HCT116 (cell line): ENCODE results near the gene SLC66A3. TPM values are rescaled to one million over a fixed set of nuclear protein-coding genes. Genes with fewer than 3 reads are reported as not detected.

Source experiments
- ATAC-seq: fragments of 200-7000 bp; cut with Tn5 transposase; 2 replicates; pipeline ENCODE4 v1.9.1; 2020; ENCODE audit warnings: mild to moderate bottlenecking, moderate library complexity
- BruUV-seq: library from RNA; stranded (reverse); fragments of 400-500 nt; replicated peaks from 2 replicates; lab custom pipeline; 2021; lab: Mats Ljungman, UMichigan
- CTCF ChIA-PET: fragments of 300-600 bp; sonication (Branson Sonifier 250); formaldehyde crosslinking; loops from one replicate; lab custom pipeline; 2021; ENCODE audit warnings: antibody characterized with exemption; lab: Charles Lee
- POLR2A ChIA-PET: fragments of 300-600, 350-600 bp; sonication (Branson Sonifier 250); formaldehyde crosslinking; loops from one replicate; lab custom pipeline; 2021; ENCODE audit warnings: antibody characterized with exemption; lab: Charles Lee
- RAD21 ChIA-PET, 2 experiments: fragments of 300-600 bp; sonication (Branson Sonifier 250); formaldehyde crosslinking; loops; one replicate each; lab custom pipeline; 2023; ENCODE audit warnings: low total read pairs in 2 of 2; ENCODE audit not compliant: uncharacterized antibody in 2 of 2, unreplicated experiment in 2 of 2, low non-redundant PET in 1 of 2; lab: Charles Lee
- DNase-seq: peaks from one replicate; pipeline ENCODE4 v3.0.0-alpha.2; 2010; ENCODE audit warnings: low read depth, low spot score
- H2AFZ ChIP-seq: fragments of 200-600 bp; shearing (Covaris generic), sonication (generic); 2 replicates; pipeline ENCODE4 v1.6.1; 2017; ENCODE audit warnings: low read depth, mixed run types, mixed read lengths, antibody characterized with exemption, low read length; ENCODE audit not compliant: poor library complexity, severe bottlenecking
- H3K27ac ChIP-seq: 2 replicates; pipeline ENCODE4 v1.5.1; 2012; ENCODE audit warnings: low read depth, low read length
- H3K27me3 ChIP-seq: fragments of 200-600 bp; sonication (generic); 2 replicates; pipeline ENCODE4 v1.6.1; 2016; ENCODE audit warnings: mixed run types, low read length, mixed read lengths; ENCODE audit not compliant: insufficient read depth
- H3K36me3 ChIP-seq, 2 experiments: fragments of 200-500 bp in 1 of 2; fragments of 200-600 bp in 1 of 2; sonication (Bioruptor generic) in 1 of 2; sonication (generic) in 1 of 2; 2 replicates each; pipeline versions ENCODE4 v1.5.1 to v1.6.1; 2014 to 2016; ENCODE audit warnings: low read length in 2 of 2, inconsistent platforms in 1 of 2, mixed read lengths in 1 of 2, mixed run types in 1 of 2; ENCODE audit not compliant: insufficient read depth in 2 of 2, control insufficient read depth in 1 of 2
- H3K4me1 ChIP-seq, 2 experiments: fragments of 200-600 bp in 1 of 2; sonication (generic) in 1 of 2; 2 replicates each; pipeline versions ENCODE4 v1.5.1 to v1.6.1; 2012 to 2017; ENCODE audit warnings: low read length in 2 of 2, inconsistent platforms in 1 of 2, mild to moderate bottlenecking in 1 of 2, mixed read lengths in 1 of 2, mixed run types in 1 of 2, moderate library complexity in 1 of 2; ENCODE audit not compliant: insufficient read depth in 2 of 2, control insufficient read depth in 1 of 2
- H3K4me2 ChIP-seq: fragments of 200-600 bp; sonication (generic); 2 replicates; pipeline ENCODE4 v1.6.1; 2017; ENCODE audit warnings: mixed run types, low read length, mixed read lengths
- H3K4me3 ChIP-seq, 2 experiments: fragments of 200-600 bp in 1 of 2; sonication (generic) in 1 of 2; replicated peaks in 1 of 2; 2 replicates each; pipeline ENCODE4 v1.5.1; 2011 to 2016; ENCODE audit warnings: low read length in 2 of 2, control low read depth in 1 of 2, low read depth in 1 of 2, mild to moderate bottlenecking in 1 of 2, mixed read lengths in 1 of 2, mixed run types in 1 of 2
- H3K79me2 ChIP-seq: fragments of 200-600 bp; sonication (generic); 2 replicates; pipeline ENCODE4 v1.6.1; 2017; ENCODE audit warnings: mild to moderate bottlenecking, mixed run types, low read length, moderate library complexity, mixed read lengths; ENCODE audit not compliant: insufficient read depth
- H3K9ac ChIP-seq: fragments of 200-600 bp; sonication (generic); 2 replicates; pipeline ENCODE4 v1.6.1; 2016; ENCODE audit warnings: low read length, mixed read lengths
- H3K9me2 ChIP-seq: fragments of 200-600 bp; sonication (generic), shearing (Covaris generic); 2 replicates; pipeline ENCODE4 v1.6.1; 2017; ENCODE audit warnings: mixed run types, mild to moderate bottlenecking, moderate library complexity; ENCODE audit not compliant: insufficient read depth
- H3K9me3 ChIP-seq, 2 experiments: fragments of 200-500 bp in 1 of 2; fragments of 200-600 bp in 1 of 2; sonication (Bioruptor generic) in 1 of 2; sonication (generic) in 1 of 2; 2 replicates each; pipeline ENCODE4 v1.6.1; 2014 to 2017; ENCODE audit warnings: low read length in 2 of 2, mixed read lengths in 2 of 2, inconsistent platforms in 1 of 2, low read depth in 1 of 2, mild to moderate bottlenecking in 1 of 2, mixed run types in 1 of 2, moderate library complexity in 1 of 2; ENCODE audit not compliant: control insufficient read depth in 1 of 2, insufficient read depth in 1 of 2
- H4K20me1 ChIP-seq: fragments of 200-600 bp; sonication (generic), shearing (Covaris generic); 2 replicates; pipeline ENCODE4 v1.6.1; 2017; ENCODE audit warnings: mixed run types, mild to moderate bottlenecking, moderate library complexity; ENCODE audit not compliant: insufficient read depth
- CBX3 ChIP-seq: IDR thresholded peaks from 2 replicates; pipeline ENCODE4 v1.6.1; 2012; ENCODE audit warnings: low read depth
- CEBPB ChIP-seq: IDR thresholded peaks from 2 replicates; pipeline ENCODE4 v1.6.1; 2012; ENCODE audit warnings: low read depth
- EGR1 ChIP-seq: IDR thresholded peaks from 2 replicates; pipeline ENCODE4 v1.6.1; 2012; ENCODE audit warnings: low read depth
- ELF1 ChIP-seq: IDR thresholded peaks from 2 replicates; pipeline ENCODE4 v1.6.1; 2012; ENCODE audit warnings: low read depth, borderline replicate concordance
- EZH2 ChIP-seq: fragments of 200-600 bp; sonication (generic); IDR thresholded peaks from 2 replicates; pipeline ENCODE4 v1.6.1; 2017; ENCODE audit warnings: antibody characterized with exemption, mixed run types
- EZH2phosphoT487 ChIP-seq: fragments of 200-600 bp; IDR thresholded peaks from 2 replicates; pipeline ENCODE4 v1.6.1; 2018; ENCODE audit warnings: antibody characterized with exemption, borderline replicate concordance
- POLR2A ChIP-seq: IDR thresholded peaks from 2 replicates; pipeline ENCODE4 v1.7.0; 2011; ENCODE audit warnings: borderline replicate concordance; ENCODE audit not compliant: insufficient read depth, insufficient read length; ENCODE audit errors: extremely low read depth
- POLR2AphosphoS5 ChIP-seq: IDR thresholded peaks from 2 replicates; pipeline ENCODE4 v1.6.1; 2011; ENCODE audit warnings: mild to moderate bottlenecking, low read depth, low read length, moderate library complexity
- SIN3A ChIP-seq: IDR thresholded peaks from 2 replicates; pipeline ENCODE4 v1.6.1; 2012; ENCODE audit warnings: low read depth
- SP1 ChIP-seq: IDR thresholded peaks from 2 replicates; pipeline ENCODE4 v1.6.1; 2012; ENCODE audit warnings: low read depth
- TCF7L2 ChIP-seq: IDR thresholded peaks from 2 replicates; pipeline ENCODE4 v1.7.0; 2011; ENCODE audit warnings: borderline replicate concordance, inconsistent platforms; ENCODE audit not compliant: insufficient read depth, insufficient read length; ENCODE audit errors: extremely low read depth
- ZBTB33 ChIP-seq: IDR thresholded peaks from 2 replicates; pipeline ENCODE4 v1.6.1; 2011; ENCODE audit warnings: mild to moderate bottlenecking, low read length, moderate library complexity; ENCODE audit not compliant: insufficient replicate concordance; ENCODE audit errors: extremely low read depth
- ZNF274 ChIP-seq: fragments of 200-500 bp; sonication (Bioruptor generic); IDR thresholded peaks from 2 replicates; pipeline ENCODE4 v1.6.1; 2014; ENCODE audit warnings: mild to moderate bottlenecking, low read depth, low read length, inconsistent platforms
- intact Hi-C: fragments of 100-400 bp; cut with micrococcal nuclease; formaldehyde crosslinking; loops from 2 replicates; pipeline ENCODE4 v1.10.0; 2022
- total RNA-seq: library from RNA; stranded (reverse); gene quantifications from one replicate; pipeline ENCODE4 v1.2.1, GENCODE V29; 2021; ENCODE audit not compliant: unreplicated experiment
- TF ChIP-seq, protein P1 (sequence below), 3 experiments: fragments of 200-600 bp in 1 of 3; sonication (generic) in 1 of 3; IDR thresholded peaks in 2 of 3; conservative IDR thresholded peaks in 1 of 3; 2 replicates each; pipeline ENCODE4 v1.5.1; 2012 to 2017; ENCODE audit warnings: low read depth in 2 of 3, low read length in 2 of 3, antibody characterized with exemption in 1 of 3, borderline replicate concordance in 1 of 3, control low read depth in 1 of 3, mild to moderate bottlenecking in 1 of 3, mixed read lengths in 1 of 3, mixed run types in 1 of 3, moderate library complexity in 1 of 3; ENCODE audit not compliant: insufficient read depth in 1 of 3
- TF ChIP-seq, protein P2 (sequence below): IDR thresholded peaks from 2 replicates; pipeline ENCODE4 v1.6.1; 2012
- TF ChIP-seq, protein P3 (sequence below): IDR thresholded peaks from 2 replicates; pipeline ENCODE4 v1.6.1; 2012; ENCODE audit warnings: low read depth
- TF ChIP-seq, protein P4 (sequence below): IDR thresholded peaks from 2 replicates; pipeline ENCODE4 v1.6.1; 2012

The SLC66A3 gene
- total RNA-seq, 1 experiment from 2014 or later: 15.9 TPM

- CTCF ChIA-PET: interaction anchor here (1.0 kb wide), 1 partner anchor 33 kb away, joined by 3 read pairs; no protein-coding TSS in a partner anchor
- Histone ChIP-seq H3K4me1 (peaks cover 13 to 22% of the 10 kb centered on the region in 2 experiments; a peak in 3 of 4 replicates), H3K9ac (no peak overlapping the region), H3K27ac (no peak overlapping the region), H2AFZ (no peak overlapping the region), H3K79me2 (no peaks in the 10 kb centered on the region), H3K36me3 (peaks cover 4 to 11% of the 10 kb centered on the region in 2 experiments; a peak in 3 of 4 replicates), H3K4me2 (no peak overlapping the region), H3K9me3 (no peaks in the 10 kb centered on the region), H4K20me1 (no peaks in the 10 kb centered on the region), H3K4me3 (no peak overlapping the region), H3K9me2 (no peaks in the 10 kb centered on the region), H3K27me3 (no peaks in the 10 kb centered on the region)
- POLR2A ChIA-PET: no interaction called here
- no peak for DNase-seq
- ATAC-seq: no peak
- intact Hi-C loops: no loop called here
- RAD21 ChIA-PET: no interaction called here
- no TSS peak for BruUV-seq
- TF ChIP-seq, protein P1, sequence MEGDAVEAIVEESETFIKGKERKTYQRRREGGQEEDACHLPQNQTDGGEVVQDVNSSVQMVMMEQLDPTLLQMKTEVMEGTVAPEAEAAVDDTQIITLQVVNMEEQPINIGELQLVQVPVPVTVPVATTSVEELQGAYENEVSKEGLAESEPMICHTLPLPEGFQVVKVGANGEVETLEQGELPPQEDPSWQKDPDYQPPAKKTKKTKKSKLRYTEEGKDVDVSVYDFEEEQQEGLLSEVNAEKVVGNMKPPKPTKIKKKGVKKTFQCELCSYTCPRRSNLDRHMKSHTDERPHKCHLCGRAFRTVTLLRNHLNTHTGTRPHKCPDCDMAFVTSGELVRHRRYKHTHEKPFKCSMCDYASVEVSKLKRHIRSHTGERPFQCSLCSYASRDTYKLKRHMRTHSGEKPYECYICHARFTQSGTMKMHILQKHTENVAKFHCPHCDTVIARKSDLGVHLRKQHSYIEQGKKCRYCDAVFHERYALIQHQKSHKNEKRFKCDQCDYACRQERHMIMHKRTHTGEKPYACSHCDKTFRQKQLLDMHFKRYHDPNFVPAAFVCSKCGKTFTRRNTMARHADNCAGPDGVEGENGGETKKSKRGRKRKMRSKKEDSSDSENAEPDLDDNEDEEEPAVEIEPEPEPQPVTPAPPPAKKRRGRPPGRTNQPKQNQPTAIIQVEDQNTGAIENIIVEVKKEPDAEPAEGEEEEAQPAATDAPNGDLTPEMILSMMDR (IDR thresholded peaks at IDR 0.05 in 2 of 3, conservative IDR thresholded peaks at IDR 0.05 in 1 of 3; ENCODE audit: borderline replicate concordance in 1 of 3, insufficient read depth in 1 of 3, low read depth in 2 of 3, low read length in 2 of 3): no peak
- no peak for TF ChIP-seq EZH2
- TF ChIP-seq ELF1: no peak
- TF ChIP-seq, protein P2, sequence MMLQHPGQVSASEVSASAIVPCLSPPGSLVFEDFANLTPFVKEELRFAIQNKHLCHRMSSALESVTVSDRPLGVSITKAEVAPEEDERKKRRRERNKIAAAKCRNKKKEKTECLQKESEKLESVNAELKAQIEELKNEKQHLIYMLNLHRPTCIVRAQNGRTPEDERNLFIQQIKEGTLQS: no peak
- no peak for TF ChIP-seq CBX3
- no peak for TF ChIP-seq SIN3A
- TF ChIP-seq SP1: no peak
- no peak for TF ChIP-seq TCF7L2
- no peak for TF ChIP-seq POLR2A
- TF ChIP-seq POLR2AphosphoS5: no peak
- TF ChIP-seq ZNF274: no peak
- TF ChIP-seq, protein P3, sequence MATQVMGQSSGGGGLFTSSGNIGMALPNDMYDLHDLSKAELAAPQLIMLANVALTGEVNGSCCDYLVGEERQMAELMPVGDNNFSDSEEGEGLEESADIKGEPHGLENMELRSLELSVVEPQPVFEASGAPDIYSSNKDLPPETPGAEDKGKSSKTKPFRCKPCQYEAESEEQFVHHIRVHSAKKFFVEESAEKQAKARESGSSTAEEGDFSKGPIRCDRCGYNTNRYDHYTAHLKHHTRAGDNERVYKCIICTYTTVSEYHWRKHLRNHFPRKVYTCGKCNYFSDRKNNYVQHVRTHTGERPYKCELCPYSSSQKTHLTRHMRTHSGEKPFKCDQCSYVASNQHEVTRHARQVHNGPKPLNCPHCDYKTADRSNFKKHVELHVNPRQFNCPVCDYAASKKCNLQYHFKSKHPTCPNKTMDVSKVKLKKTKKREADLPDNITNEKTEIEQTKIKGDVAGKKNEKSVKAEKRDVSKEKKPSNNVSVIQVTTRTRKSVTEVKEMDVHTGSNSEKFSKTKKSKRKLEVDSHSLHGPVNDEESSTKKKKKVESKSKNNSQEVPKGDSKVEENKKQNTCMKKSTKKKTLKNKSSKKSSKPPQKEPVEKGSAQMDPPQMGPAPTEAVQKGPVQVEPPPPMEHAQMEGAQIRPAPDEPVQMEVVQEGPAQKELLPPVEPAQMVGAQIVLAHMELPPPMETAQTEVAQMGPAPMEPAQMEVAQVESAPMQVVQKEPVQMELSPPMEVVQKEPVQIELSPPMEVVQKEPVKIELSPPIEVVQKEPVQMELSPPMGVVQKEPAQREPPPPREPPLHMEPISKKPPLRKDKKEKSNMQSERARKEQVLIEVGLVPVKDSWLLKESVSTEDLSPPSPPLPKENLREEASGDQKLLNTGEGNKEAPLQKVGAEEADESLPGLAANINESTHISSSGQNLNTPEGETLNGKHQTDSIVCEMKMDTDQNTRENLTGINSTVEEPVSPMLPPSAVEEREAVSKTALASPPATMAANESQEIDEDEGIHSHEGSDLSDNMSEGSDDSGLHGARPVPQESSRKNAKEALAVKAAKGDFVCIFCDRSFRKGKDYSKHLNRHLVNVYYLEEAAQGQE: no peak
- TF ChIP-seq, protein P4, sequence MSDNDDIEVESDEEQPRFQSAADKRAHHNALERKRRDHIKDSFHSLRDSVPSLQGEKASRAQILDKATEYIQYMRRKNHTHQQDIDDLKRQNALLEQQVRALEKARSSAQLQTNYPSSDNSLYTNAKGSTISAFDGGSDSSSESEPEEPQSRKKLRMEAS: no peak
- TF ChIP-seq CEBPB: no peak
- TF ChIP-seq EZH2phosphoT487: no peak
- no peak for TF ChIP-seq ZBTB33
- no peak for TF ChIP-seq EGR1
These were observed 46.7 kb downstream of the SLC66A3 start for GRCh38 chr2:11201969-11202368.
